Right renal cortex interstitium (tissue), 3 donors: ENCODE data around the gene SHISA5. TPM values are rescaled to one million over a fixed set of nuclear protein-coding genes. Genes with fewer than 3 reads are reported as not detected.
"Not testable (repeated sequence)": the region's sequence is repeated elsewhere in the genome, so short reads cannot be mapped to it uniquely, and the experiment has no call there.

Experiments
- DNase-seq, 3 donors: peaks; one replicate each; pipeline ENCODE4 v3.0.0-alpha.2; 2013; ENCODE audit warnings: low read depth in 3 of 3, low spot score in 2 of 3
- polyA plus RNA-seq, 3 donors: library from polyadenylated mRNA; unstranded; fragments of 120-200 nt; gene quantifications; one replicate each; pipeline ENCODE4 v1.2.1, GENCODE V29; 2013; ENCODE audit not compliant: insufficient read length in 3 of 3

SHISA5 gene
- polyA plus RNA-seq, 3 donors = 95.0 to 104 (median 104) TPM

DNA sequence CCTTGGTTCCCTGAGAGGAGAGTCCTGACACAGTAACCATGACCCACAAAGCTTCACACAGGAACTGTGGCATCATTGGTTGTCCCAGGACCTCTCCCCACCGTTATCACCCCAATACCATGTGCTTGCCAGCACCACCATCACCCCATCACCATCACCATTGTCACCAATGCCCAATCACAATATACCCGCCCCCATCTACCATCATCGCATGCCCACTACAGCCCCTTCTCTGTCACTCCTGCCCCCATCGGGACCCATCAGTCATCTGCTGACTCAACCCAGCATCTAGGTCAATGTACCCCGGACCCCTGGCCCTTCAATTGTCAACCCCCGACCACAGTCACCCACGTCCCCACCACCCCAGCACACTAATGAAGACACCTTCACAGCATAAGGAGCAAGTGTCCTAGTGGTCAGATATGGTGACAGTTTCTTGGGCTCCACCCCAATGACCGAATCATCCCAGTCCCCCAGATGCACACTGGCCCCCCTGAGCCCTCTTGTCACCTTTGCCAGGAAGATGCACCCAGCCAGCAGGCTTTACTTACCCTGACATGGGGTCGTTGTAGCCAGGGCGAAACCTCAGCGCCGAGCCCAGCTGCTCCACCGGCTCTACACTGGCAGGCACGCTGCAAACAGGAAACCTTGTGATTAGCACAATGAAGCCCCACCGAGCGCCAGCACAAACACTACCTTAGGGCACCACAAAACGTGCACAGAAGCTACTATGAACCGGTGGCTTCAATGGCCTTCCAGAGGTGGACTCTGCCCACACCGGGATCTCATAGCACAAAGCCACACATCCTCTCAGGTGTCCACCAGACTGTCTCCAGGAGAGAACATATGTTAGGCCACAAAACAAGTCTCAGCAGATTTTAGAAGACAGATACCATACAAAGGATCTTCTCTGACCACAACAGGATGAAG lies 25.1 kb downstream of the SHISA5 start:
- no peak for DNase-seq

DNA sequence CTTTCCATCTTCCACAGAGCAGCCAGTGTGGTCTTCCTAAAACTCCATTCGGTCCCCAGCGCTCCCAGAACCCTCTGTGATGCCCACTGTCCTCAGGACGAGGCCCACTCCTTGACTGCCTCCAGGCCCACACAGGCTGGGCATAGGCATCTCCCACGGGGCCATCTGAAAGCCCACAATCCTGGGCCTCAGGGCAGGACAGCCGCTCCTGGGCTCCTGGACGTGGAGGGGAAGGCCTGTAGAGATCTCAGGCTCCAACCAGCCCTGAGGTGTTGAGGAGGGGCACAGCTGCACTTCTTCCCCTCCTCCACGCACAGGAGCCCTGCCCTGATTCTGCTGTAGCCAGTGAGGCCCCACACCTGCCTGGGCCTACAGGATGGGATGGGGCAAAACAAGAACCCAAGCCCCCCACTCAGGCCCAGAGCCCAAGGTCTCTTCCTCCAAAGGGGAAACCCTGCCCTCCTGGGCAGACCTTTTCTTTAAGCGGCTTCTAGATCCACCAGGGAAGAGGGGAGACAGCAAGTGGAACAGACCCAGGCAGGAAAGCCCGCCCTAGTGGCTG lies 25.9 kb downstream of the SHISA5 start:
- DNase-seq = no peak

DNA sequence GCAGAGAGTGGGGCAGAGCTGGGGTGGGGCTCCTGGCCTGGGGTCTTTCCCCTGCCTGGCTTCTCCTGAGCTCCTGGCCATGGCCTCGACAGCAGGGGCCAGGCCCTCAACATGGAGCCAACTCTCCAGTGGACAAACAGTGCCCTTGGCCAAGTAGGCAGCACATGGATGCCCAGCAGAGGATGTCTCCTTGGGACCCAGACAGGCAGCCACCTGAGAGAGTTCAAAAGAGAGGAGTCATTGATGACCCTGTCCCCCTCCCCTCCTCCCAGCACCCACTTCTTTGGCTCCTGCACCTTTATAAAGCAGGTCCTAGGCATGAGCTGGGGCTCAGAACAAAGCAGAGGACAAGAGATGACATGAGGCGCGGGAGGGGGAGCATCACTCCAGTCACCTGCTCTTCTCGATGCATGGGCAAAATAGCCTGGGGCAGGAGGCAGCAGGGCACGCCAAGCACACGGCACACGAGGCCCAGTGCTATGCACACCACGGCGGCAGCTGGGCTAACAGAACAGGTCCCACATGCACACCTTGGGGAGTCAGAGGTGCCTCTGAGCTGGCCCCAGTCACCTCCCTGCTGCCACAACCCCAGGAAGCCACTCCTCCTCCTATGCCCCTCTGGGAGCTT lies 27.4 kb downstream of the SHISA5 start:
- no peak for DNase-seq

DNA sequence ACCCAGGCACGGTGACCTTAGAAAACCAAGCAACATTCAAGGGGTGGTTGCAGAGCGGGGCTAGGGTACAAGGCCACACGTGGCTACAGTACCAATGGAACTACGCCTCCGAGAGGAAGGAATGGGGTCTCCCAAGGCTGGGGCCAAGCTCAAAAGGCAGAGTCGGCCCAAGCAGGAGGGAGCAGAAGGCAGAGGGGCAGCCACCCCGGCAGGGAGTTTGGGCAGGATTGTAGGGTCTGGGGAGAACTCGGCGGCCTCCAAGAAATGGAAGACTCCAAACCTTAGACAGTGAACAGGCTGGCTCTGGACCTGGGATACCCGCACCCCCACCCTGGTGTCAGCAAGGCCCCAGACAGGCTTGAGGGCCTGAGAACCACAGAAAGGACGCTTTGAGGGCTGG lies 28.8 kb downstream of the SHISA5 start:
- DNase-seq = no peak

DNA sequence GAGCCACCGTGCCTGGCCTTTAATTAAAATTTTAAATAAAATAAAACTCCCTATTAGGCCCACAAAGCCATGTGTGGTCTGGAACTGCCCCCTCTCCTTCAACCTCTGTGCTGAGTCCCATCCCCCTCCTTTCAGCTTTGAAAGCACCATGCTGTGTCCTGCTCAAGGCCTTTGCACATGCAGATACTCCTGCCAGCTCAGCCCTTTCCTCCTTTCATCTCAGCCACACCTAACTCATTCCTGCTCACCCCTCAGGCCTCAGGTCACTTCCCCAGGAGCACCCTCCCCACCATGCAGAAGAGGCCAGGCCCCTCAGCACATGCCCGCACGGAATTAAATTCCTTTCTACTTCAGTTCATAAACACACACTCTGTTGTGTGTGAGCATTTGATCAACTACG lies 29.4 kb downstream of the SHISA5 start:
- no peak for DNase-seq

DNA sequence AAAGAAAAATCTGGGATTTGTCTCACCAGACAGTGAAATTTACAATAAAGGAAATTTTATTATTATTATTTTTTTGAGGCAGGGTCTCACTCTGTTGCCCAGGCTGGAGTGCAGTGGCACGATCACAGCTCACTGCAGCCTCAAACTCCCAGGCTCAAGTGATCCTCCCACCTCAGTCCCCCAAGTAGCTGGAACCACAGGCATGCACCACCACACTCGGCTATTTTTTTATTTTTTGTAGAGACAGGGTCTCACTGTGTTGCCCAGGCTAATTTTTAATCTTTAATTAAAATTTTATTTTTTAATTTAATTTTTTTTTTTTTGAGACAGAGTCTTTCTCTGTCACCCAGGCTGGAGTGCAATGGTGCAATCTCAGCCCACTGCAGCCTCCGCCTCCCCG lies 29.9 kb downstream of the SHISA5 start:
- not testable (repeated sequence) for DNase-seq

DNA sequence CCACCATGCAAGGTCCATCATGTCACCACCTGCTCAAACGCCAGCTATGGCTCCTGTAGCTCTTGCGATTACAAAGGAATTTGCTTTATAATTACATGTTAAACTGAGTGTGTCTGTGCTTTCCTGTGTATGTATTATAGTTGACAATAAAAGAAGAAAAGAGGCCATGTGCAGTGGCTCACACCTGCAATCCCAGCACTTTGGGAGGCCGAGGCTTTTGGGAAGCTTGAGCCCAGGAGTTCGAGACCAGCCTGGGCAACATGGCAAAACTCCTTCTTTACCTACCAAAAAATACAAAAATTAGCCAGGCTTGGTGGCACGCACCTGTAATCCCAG lies 30.4 kb downstream of the SHISA5 start:
- DNase-seq = no peak

DNA sequence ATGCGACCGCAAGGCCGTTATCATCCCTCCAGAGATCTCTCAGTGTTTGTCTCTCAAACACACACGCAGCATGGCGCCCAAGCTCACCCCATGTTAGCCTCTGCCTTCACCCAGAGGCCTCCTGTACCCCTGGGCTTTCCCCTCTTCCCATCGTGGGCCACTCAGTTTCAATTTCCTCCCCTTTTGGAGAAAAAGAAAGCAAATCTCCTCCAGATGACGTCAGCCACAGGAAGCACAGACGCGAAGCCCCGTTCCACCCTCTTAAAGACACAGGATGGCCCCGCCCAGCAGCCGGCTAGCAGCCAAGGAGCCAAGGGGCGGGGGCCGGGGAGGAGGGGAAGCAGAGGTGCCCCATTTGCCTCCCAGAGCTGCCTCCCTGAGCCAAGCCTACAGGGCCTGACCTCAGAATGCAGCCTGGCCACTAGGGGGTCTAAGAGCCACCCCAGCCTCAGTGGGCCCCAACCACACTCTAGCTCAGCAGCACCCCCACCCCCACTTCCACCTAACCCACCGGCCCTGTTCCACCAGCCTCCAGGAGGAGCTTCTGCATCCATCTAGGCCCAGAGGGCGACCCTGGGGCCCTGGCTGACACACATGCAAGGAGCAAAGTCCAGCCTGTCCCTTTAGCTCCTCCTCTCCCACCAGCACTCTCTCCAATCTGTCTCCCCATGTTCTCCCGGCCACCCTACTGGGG lies 30.9 kb downstream of the SHISA5 start:
- DNase-seq = peak; percentile 75 to 86 (median 75)

DNA sequence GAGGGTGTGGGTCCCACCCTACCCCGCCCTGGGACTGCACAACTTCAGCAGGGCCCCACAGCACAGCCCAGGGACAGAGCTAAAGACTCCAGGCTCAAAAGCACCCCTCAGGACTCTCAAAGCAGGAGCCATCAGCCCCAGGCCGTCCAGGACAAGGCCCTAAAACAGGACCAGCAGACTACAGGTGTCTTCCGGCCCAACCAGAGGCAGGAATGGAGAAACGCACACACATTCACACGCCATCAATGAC lies 31.4 kb downstream of the SHISA5 start:
- no peak for DNase-seq

DNA sequence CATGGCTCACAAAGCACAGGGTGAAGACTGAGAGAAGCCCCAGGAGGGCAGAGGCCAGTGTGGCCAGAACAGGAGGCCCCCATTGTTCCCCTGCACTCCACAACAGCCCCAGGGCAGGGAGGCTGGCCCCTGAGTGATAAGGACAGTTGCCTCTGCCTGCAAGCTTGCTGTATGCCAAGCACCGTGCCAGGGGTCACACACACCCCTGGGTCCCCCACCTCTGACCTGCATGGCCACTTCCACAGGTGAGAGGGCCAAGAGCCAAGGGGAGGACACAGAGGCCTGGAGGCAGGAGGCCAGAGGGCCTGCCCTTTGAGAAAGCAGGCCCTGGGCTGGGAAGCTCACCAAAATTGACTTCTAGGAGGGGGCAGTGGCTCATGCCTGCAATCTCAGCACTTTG lies 33.7 kb downstream of the SHISA5 start:
- DNase-seq = no peak

DNA sequence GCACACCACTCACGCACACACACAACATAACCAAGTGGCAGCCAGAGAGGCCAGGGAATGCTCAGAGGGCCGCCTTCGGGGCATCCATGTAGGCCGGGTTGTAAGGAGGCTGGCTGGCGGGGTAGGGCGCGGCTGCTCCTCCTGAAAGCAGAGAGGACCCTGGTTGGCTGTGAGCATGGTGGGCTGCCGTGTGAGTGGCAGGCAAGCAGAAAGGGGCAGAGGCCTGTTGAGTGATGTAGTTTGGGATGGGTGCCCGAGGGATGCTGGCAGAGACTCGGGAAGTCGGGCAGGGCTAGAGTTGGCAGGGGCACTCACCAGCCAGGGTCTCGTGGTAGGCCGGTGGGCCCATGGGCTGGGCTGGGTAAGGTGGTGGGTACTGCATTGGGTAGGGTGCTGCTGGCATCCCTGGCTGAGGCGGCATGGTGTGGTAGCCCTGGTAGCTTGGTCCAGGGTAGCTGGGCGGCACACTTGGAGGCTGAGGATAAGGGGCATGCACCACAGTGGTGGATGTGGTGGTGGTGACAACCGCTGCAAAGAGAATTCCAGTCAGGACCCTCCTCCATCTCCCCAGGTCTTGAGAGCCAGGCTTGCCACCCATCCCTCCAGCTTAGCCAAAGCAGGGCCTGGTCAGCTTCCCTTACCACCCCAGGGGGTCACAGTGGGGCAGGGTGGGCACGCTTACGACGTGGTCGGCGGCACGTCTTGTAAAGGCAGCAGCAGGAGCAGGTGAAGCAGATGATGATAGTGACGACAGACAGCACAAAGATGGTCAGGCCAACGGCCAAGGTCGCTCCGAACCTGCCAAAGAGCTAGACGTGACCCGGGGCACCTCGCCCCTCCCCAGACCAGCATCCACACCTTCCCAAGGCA lies 34.7 kb downstream of the SHISA5 start:
- no peak for DNase-seq

DNA sequence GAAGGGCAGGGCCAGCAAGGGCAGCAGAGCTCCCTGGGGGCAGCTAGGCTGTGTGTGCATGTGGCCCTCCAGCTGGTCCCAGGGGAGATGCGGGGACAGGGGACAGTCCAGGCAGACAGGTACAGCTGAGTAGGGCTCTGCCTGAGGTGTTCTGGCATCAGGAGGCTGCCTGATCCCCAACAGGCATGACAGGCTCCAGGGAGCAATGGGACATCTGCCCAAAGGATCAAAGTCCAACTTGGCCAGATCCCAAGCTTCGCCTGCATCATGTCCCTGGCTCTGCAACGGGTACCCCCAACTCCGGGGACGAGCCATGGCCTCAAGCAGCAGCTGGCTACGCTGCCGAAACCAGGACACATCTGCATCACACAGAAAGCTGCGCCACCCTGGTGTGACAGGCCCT lies 35.6 kb downstream of the SHISA5 start:
- no peak for DNase-seq

DNA sequence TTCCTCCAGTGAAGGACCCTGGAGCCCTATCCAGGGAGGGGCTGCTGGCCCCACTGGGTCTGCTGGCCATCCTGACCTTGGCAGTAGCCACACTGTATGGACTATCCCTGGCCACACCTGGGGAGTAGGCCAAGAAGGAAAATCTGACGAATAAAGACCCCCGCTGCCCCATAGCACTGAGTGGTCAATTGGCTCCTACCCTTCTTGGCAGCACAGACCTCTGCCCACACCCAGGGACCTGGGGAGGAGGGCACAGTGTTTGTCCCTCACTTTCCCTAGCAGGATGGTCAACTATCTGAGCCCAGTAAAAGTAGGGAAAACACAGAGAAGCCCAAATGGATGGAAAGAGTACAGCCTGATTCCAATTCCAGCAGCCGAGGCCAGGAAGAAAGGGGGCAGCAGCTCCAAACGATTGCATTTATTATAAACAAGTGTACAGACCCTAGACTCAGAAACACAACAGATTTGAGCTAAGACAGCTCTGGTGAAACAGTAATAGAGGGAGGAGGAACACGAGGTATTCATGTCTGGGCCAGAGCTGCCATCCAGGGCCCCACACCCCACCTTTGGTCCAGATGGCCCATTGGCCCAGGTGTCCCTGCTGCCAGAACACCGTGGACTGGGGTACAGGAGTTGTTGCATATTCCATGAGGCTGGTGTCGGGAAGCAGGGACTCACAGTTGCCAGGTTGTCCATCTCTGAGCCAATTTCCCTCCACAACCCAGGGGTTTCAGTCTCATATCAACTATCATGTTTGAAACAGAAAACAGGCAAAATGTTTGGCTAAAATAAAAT lies 36.3 kb downstream of the SHISA5 start:
- DNase-seq = no peak

DNA sequence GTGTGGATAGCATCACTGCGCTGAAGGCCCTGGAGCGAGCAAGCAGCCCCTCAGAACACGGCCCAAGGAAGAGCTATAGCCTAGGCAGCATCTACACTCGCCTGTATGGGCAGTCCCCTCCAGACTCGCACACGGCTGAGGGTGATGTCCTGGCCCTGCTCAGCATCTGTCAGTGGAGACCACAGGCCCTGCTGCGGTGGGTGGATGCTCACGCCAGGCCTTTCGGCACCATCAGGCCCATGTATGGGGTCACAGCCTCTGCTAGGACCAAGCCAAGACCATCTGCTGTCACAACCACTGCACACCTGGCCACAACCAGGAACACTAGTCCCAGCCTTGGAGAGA lies 36.9 kb downstream of the SHISA5 start:
- no peak for DNase-seq

DNA sequence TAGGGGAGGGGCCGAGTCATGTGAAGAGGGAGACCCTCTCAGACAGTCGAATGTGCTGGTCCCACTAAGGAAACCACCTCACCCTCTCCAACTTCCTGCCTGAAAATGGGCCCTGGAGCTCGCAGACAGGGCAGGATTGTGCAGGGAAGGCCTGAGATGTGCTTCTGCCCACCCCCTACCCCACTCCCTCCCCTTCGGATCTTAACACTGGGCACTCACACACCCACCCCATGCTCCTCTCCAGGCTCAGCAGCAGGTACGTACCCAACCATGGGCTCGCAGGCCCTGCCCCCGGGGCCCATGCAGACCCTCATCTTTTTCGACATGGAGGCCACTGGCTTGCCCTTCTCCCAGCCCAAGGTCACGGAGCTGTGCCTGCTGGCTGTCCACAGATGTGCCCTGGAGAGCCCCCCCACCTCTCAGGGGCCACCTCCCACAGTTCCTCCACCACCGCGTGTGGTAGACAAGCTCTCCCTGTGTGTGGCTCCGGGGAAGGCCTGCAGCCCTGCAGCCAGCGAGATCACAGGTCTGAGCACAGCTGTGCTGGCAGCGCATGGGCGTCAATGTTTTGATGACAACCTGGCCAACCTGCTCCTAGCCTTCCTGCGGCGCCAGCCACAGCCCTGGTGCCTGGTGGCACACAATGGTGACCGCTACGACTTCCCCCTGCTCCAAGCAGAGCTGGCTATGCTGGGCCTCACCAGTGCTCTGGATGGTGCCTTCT lies 37.4 kb downstream of the SHISA5 start:
- DNase-seq = no peak

DNA sequence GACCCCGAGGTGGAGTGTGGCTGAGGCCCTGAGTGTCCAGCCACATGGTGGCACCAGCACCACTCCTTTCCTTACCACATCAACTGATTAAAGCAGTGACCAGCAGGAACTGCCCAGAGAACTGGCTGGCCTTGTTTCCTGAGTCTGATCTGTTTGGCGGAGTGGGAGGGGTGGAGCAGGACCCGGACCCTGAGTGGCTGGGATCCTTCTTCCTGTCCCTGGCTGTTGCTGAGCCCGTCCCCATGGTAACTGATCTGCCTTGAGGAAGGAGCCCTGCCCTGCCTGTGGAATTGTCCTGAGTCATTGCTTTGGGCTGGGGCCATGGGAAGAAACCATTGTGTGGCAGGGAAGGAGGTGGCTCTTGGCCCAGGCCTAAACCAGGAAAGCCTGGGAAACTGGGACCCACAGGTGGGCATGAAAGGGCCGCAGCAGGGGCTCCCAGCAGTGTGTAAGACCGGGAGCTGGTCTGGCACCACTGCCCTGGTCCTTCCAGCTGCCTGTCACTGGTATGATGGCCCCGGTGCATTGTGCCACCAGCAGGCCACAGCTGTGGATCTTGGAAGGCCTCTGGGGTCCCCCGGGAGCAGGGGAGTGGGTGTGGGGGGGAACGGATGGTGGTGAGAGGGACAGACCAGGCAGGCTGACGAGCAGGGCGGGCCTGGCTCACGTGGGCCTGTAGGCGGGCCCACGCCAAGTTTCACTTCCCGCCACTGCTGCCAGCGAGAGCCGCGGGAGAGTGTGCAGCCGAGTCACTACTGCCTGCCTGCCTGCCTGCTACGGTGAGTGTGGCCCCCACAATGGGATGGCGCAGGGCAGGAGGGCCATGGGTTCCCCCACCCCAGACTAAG lies 38.2 kb downstream of the SHISA5 start:
- peak; percentile 93 to 98 (median 97) for DNase-seq

DNA sequence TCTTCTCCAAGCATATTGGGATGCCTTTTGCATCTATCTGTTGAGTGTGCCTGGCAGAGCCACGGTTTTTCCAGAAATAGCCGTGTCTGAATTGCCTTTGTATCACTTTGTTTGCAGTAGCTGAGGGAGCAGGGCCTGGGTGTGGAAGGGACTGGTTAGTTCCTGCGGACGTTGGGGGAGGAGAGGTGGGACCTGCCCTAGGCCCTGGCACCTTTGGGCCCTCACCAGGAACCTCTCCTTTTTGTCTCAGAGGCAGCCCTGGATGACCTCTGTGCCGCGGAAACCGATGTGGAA lies 38.8 kb downstream of the SHISA5 start:
- DNase-seq = no peak

DNA sequence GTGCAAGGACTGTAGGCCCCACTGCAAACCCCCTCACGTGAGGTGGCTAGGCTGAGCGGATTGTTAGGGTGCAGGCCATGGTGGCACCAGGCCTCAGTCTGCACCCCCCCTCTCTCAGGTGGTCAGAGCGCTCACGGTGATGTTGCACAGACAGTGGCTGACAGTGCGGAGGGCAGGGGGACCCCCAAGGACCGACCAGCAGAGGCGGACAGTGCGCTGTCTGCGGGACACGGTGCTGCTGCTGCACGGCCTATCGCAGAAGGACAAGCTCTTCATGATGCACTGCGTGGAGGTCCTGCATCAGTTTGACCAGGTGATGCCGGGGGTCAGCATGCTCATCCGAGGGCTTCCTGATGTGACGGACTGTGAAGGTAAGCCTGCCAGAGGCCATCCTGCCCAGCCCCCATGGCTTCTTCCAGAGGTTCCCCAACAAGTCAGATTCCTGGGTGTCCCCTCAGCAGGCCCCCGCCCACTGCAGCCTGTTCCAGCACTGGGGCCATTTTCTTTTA lies 39.2 kb downstream of the SHISA5 start:
- no peak for DNase-seq

DNA sequence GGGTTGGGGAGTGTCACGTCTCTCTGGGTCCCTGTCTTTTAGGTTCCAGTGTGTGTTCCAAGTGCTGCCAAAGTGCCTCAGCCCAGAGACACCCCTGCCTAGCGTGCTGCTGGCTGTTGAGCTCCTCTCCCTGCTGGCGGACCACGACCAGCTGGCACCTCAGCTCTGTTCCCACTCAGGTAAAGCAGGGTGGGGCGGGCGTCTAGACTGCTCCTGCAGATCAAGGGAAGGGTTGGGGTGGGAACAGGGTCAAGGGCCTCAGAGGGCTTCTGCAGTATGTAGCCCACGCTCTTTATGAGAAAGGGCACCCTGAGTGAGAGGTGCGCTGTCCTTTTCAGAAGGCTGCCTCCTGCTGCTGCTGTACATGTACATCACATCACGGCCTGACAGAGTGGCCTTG lies 40.3 kb downstream of the SHISA5 start:
- DNase-seq = no peak
